ENCODE measurements around the gene ST6GALNAC3.
"Not testable (repeated sequence)": the region's sequence is repeated elsewhere in the genome, so short reads cannot be mapped to it uniquely, and the experiment has no call there.

The ST6GALNAC3 gene

GRCh38 chr1:76209238-76209637, 134.7 kb downstream of the ST6GALNAC3 start:
- DNase-seq: no peak

- DNase-seq: no peak
Observed at GRCh38 chr1:76209648-76210047, 135.1 kb downstream of the ST6GALNAC3 start.

- no peak for DNase-seq
Observed at GRCh38 chr1:76210160-76210559, 135.6 kb downstream of the ST6GALNAC3 start.

GRCh38 chr1:76218888-76219287, 144.3 kb downstream of the ST6GALNAC3 start:
- no peak for DNase-seq

- peak; percentile 10 for DNase-seq
Observed at GRCh38 chr1:76219366-76219818, 144.8 kb downstream of the ST6GALNAC3 start.

GRCh38 chr1:76224752-76225151, 150.2 kb downstream of the ST6GALNAC3 start:
- DNase-seq: no peak

GRCh38 chr1:76225526-76225925, 151.0 kb downstream of the ST6GALNAC3 start:
- DNase-seq: no peak

GRCh38 chr1:76227621-76228020, 153.1 kb downstream of the ST6GALNAC3 start:
- no peak for DNase-seq

GRCh38 chr1:76229279-76230005, 154.9 kb downstream of the ST6GALNAC3 start:
- DNase-seq: no peak

GRCh38 chr1:76230842-76231281, 156.3 kb downstream of the ST6GALNAC3 start:
- DNase-seq: no peak

- no peak for DNase-seq
Observed at GRCh38 chr1:76231320-76231719, 156.8 kb downstream of the ST6GALNAC3 start.

- DNase-seq: no peak
Observed at GRCh38 chr1:76232666-76233065, 158.1 kb downstream of the ST6GALNAC3 start.

- DNase-seq: no peak
Observed at GRCh38 chr1:76234061-76234460, 159.5 kb downstream of the ST6GALNAC3 start.

- DNase-seq: no peak
Observed at GRCh38 chr1:76237211-76237610, 162.7 kb downstream of the ST6GALNAC3 start.

GRCh38 chr1:76238094-76238628, 163.6 kb downstream of the ST6GALNAC3 start:
- DNase-seq: peak; percentile 65

- DNase-seq: no peak
Observed at GRCh38 chr1:76239470-76239918, 164.9 kb downstream of the ST6GALNAC3 start.

GRCh38 chr1:76240316-76240715, 165.8 kb downstream of the ST6GALNAC3 start:
- DNase-seq: no peak

- not testable (repeated sequence) for DNase-seq
Observed at GRCh38 chr1:76242587-76242986, 168.0 kb downstream of the ST6GALNAC3 start.

- no peak for DNase-seq
Observed at GRCh38 chr1:76247261-76247852, 172.8 kb downstream of the ST6GALNAC3 start.

GRCh38 chr1:76250271-76250670, 175.7 kb downstream of the ST6GALNAC3 start:
- no peak for DNase-seq

- DNase-seq: no peak
Observed at GRCh38 chr1:76252431-76252830, 177.9 kb downstream of the ST6GALNAC3 start.

- DNase-seq: peak; percentile 77
Observed at GRCh38 chr1:76254104-76255030, 179.8 kb downstream of the ST6GALNAC3 start.

Data from fibroblast of skin of right quadriceps (primary cell).